Thyroid gland (tissue), 4 donors: ENCODE data around the gene ELL.

Experiments
- CTCF ChIP-seq, 6 experiments: fragments of 200-600 bp in 3 of 6; fragments of 450-650 bp in 3 of 6; sonication (generic) in 3 of 6; IDR thresholded peaks; one replicate each; pipeline ENCODE4 v1.5.1; 2016 to 2019; ENCODE audit warnings: antibody characterized with exemption in 6 of 6, mild to moderate bottlenecking in 2 of 6, inconsistent platforms in 1 of 6, moderate library complexity in 1 of 6
- POLR2A ChIP-seq, 2 donors: fragments of 450-650 bp; IDR thresholded peaks; one replicate each; pipeline ENCODE4 v1.6.1; 2017; ENCODE audit warnings: antibody characterized with exemption in 2 of 2, mild to moderate bottlenecking in 2 of 2, moderate library complexity in 1 of 2

- TF ChIP-seq CTCF (IDR thresholded peaks at IDR 0.05) (no peak), POLR2A (IDR thresholded peaks at IDR 0.05) (no peak)
Observed at GRCh38 chr19:18419699-18420460, 102.0 kb downstream of the ELL start.
